Colonic mucosa (tissue), 4 donors: ENCODE results near the gene SUGP1. TPM values are rescaled to one million over a fixed set of nuclear protein-coding genes. Genes with fewer than 3 reads are reported as not detected.

Experiments used
- DNase-seq: peaks from one replicate; pipeline ENCODE4 v3.0.0-alpha.2; 2020
- H3K27ac ChIP-seq: fragments of 200-600 bp; one replicate; pipeline ENCODE4 v1.8.0; 2021
- H3K27me3 ChIP-seq: fragments of 200-600 bp; one replicate; pipeline ENCODE4 v1.8.0; 2021
- H3K36me3 ChIP-seq: fragments of 200-600 bp; one replicate; pipeline ENCODE4 v1.8.0; 2021
- H3K4me1 ChIP-seq: fragments of 200-600 bp; one replicate; pipeline ENCODE4 v1.8.0; 2021; ENCODE audit warnings: mild to moderate bottlenecking
- H3K4me3 ChIP-seq: fragments of 200-600 bp; one replicate; pipeline ENCODE4 v1.8.0; 2021
- H3K9ac ChIP-seq, 2 donors: one replicate each; pipeline ENCODE4 v1.7.0; 2013; ENCODE audit warnings: control low read depth in 2 of 2, low read depth in 2 of 2, low read length in 2 of 2
- H3K9me3 ChIP-seq: fragments of 200-600 bp; one replicate; pipeline ENCODE4 v1.8.0; 2021
- CTCF ChIP-seq: fragments of 200-600 bp; IDR thresholded peaks from one replicate; pipeline ENCODE4 v1.8.0; 2022; ENCODE audit warnings: antibody characterized with exemption, mild to moderate bottlenecking
- intact Hi-C: fragments of 100-400 bp; cut with DNase I; formaldehyde crosslinking; loops from one replicate; pipeline ENCODE4 v1.14.1; 2022
- total RNA-seq, 2 donors: library from RNA; stranded (reverse); fragmentation: NEBNext Ultra II Directional in 1 of 2; extraction: Animal tissue kit (Norgen Biotek cat#: 25700) in 1 of 2; gene quantifications; one replicate each; pipeline ENCODE4 v1.2.1, GENCODE V29; 2021
- donor health status: healthy.
- donor health status: DM: no; HTN: no; CAD: no.
- donor health status: DM: no; HTN: no; CAD: no.

The SUGP1 gene
- total RNA-seq, 2 donors from 2014 or later: 33.2 to 54.7 TPM

- no peak for TF ChIP-seq CTCF
- intact Hi-C loops: no loop called here
- Histone ChIP-seq H3K36me3 (no peaks in the 10 kb centered on the region), H3K4me3 (no peak overlapping the region), H3K9me3 (no peaks in the 10 kb centered on the region), H3K27ac (no peak overlapping the region), H3K27me3 (no peaks in the 10 kb centered on the region), H3K4me1 (no peaks in the 10 kb centered on the region), H3K9ac (no peak overlapping the region)
- DNase-seq: no peak
These were observed 70.0 kb downstream of the SUGP1 start for GRCh38 chr19:19250196-19250801.

- Histone ChIP-seq H3K36me3 (no peaks in the 10 kb centered on the region), H3K4me1 (no peaks in the 10 kb centered on the region), H3K27me3 (no peaks in the 10 kb centered on the region), H3K4me3 (no peak overlapping the region), H3K9me3 (no peaks in the 10 kb centered on the region), H3K27ac (no peak overlapping the region), H3K9ac (no peak overlapping the region)
- no peak for DNase-seq
- intact Hi-C loops: no loop called here
- TF ChIP-seq CTCF: no peak
These were observed 79.8 kb downstream of the SUGP1 start for GRCh38 chr19:19240476-19240875.

- Histone ChIP-seq H3K36me3 (no peaks in the 10 kb centered on the region), H3K9me3 (no peaks in the 10 kb centered on the region), H3K9ac (no peak overlapping the region), H3K4me1 (no peaks in the 10 kb centered on the region), H3K4me3 (no peak overlapping the region), H3K27ac (no peak overlapping the region), H3K27me3 (no peaks in the 10 kb centered on the region)
- DNase-seq: no peak
- intact Hi-C loops: no loop called here
- no peak for TF ChIP-seq CTCF
These were observed 80.6 kb downstream of the SUGP1 start for GRCh38 chr19:19239675-19240074.

- H3K27ac ChIP-seq: no peak overlapping the region
- H3K9ac ChIP-seq: no peak overlapping the region
- no peak for TF ChIP-seq CTCF
- DNase-seq: no peak
- intact Hi-C loops: no loop called here
- H3K27me3 ChIP-seq: no peaks in the 10 kb centered on the region
- no peaks in the 10 kb centered on the region for H3K9me3 ChIP-seq
- no peak overlapping the region for H3K4me3 ChIP-seq
- no peaks in the 10 kb centered on the region for H3K36me3 ChIP-seq
- no peaks in the 10 kb centered on the region for H3K4me1 ChIP-seq
These were observed 82.0 kb downstream of the SUGP1 start for GRCh38 chr19:19238126-19238894.

GRCh38 chr19:19236173-19236572 is 84.1 kb downstream of the SUGP1 start:
- no peaks in the 10 kb centered on the region for H3K9me3 ChIP-seq
- TF ChIP-seq CTCF: no peak
- H3K27ac ChIP-seq: no peak overlapping the region
- DNase-seq: no peak
- H3K4me3 ChIP-seq: no peak overlapping the region
- H3K27me3 ChIP-seq: no peaks in the 10 kb centered on the region
- no peaks in the 10 kb centered on the region for H3K36me3 ChIP-seq
- intact Hi-C loops: no loop called here
- no peaks in the 10 kb centered on the region for H3K4me1 ChIP-seq
- H3K9ac ChIP-seq: no peak overlapping the region
